K562 (cell line): ENCODE results near the gene NTN3. TPM values are rescaled to one million over a fixed set of nuclear protein-coding genes. Genes with fewer than 3 reads are reported as not detected.

Source experiments
- BRD4 ChIP-seq: fragments of 200-600 bp; sonication (generic); IDR thresholded peaks from 2 replicates; pipeline ENCODE4 v1.6.1; 2017; ENCODE audit warnings: inconsistent platforms
- MGA ChIP-seq: fragments of 450-650 bp; IDR thresholded peaks from 2 replicates; pipeline ENCODE4 v1.6.1; 2016; ENCODE audit warnings: mild to moderate bottlenecking, moderate library complexity
- RREB1 ChIP-seq: fragments of 250-450 bp; sonication (Bioruptor Pico); IDR thresholded peaks from 2 replicates; pipeline ENCODE4 v1.4.0; 2020
- TRIM24 ChIP-seq, 2 experiments: fragments of 450-650 bp; IDR thresholded peaks; 2 replicates each; pipeline ENCODE4 v1.6.1; 2016
- ZNF445 ChIP-seq: fragments of 250-450 bp; sonication (Bioruptor Pico); IDR thresholded peaks from 2 replicates; pipeline ENCODE4 v1.4.0; 2020; ENCODE audit warnings: low read depth, mild to moderate bottlenecking, moderate library complexity
- ZZZ3 ChIP-seq: fragments of 450-650 bp; IDR thresholded peaks from 2 replicates; pipeline ENCODE4 v1.6.1; 2016; ENCODE audit warnings: antibody characterized with exemption, mild to moderate bottlenecking, moderate library complexity
- polyA plus RNA-seq, 8 experiments: library from polyadenylated mRNA; depleted of rRNA in 4 of 8; stranded (reverse) in 5 of 8; unstranded in 3 of 8; fragments of >200 nt; fragmentation: Nextera tagmentation in 2 of 8; fragmentation: Illumina TruSeq in 1 of 8; extraction: Ambion mirVana in 2 of 8; extraction: Trizol in 1 of 8; gene quantifications; 2 replicates each; pipeline versions ENCODE4 v1.2.1 to v1.2.3, GENCODE V29; 2011 to 2014; ENCODE audit warnings: inconsistent platforms in 1 of 8, missing spikeins in 1 of 8
- total RNA-seq, 7 experiments: library from RNA; depleted of rRNA in 6 of 7; stranded (reverse); fragments of >200 nt in 6 of 7; fragmentation: Illumina TruSeq in 2 of 7; extraction: Trizol in 2 of 7; gene quantifications; 2 replicates each; pipeline versions ENCODE4 v1.2.1 to v1.2.3, GENCODE V29; 2011 to 2021; ENCODE audit warnings: low replicate concordance in 1 of 7
- TF ChIP-seq, protein P1 (sequence below): fragments of 250-450 bp; sonication (Bioruptor Pico); IDR thresholded peaks from 2 replicates; pipeline ENCODE4 v1.8.0; 2022; ENCODE audit warnings: inconsistent platforms, mild to moderate bottlenecking, moderate library complexity, borderline replicate concordance

NTN3 gene
- total and polyA plus RNA-seq, 9 of the 15 experiments (the other 6 are each of a cell fraction or from before 2014, with no cell fraction given): not detected

DNA sequence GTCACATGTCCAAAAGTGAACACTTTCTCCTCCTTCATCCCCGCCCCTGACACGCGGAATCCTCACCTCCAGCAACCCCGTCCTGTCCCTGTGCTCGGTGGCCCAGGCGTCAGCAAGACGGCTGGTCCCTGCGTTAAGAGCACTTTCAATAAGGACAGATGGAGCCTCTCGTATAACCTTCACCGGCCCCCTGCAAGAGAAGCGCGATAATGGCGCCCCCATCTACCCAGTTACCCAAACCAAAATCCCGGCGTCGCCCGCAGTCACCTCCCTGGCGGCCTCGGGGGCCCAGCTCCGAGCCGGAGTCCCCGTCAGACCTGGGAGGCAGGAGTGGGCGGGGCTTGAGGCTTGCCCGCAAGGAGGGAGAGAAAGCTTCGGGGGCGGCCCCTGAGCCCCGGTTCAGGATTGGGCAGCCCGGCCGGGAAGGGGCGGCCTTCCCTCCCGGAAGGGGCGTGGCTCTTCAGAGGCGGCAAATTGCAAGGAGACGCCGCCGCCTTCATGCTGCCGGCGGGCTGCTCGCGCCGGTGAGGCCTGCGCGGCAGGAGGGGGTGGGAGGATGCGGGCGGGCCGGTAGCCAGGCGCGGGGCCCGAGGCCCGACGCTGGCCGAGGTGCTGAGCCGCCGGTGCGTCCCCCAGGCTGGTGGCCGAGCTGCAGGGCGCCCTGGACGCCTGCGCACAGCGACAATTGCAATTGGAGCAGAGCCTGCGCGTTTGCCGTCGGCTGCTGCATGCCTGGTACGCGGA lies 11.3 kb upstream of the NTN3 start, which contains the start of gene TEDC2 (continued):
- no peak for TF ChIP-seq RREB1 (CRISPR knock-in tag)
- TF ChIP-seq TRIM24 (IDR thresholded peaks at IDR 0.05): no peak; a peak in 1 of 4 replicates
- peak; percentile 79 for TF ChIP-seq MGA
- TF ChIP-seq, protein P1, sequence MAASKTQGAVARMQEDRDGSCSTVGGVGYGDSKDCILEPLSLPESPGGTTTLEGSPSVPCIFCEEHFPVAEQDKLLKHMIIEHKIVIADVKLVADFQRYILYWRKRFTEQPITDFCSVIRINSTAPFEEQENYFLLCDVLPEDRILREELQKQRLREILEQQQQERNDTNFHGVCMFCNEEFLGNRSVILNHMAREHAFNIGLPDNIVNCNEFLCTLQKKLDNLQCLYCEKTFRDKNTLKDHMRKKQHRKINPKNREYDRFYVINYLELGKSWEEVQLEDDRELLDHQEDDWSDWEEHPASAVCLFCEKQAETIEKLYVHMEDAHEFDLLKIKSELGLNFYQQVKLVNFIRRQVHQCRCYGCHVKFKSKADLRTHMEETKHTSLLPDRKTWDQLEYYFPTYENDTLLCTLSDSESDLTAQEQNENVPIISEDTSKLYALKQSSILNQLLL (CRISPR knock-in tag): no peak
- TF ChIP-seq ZNF445 (CRISPR knock-in tag): no peak
- TF ChIP-seq BRD4: no peak
- TF ChIP-seq ZZZ3: no peak
